Activated CD4-positive, alpha-beta T cell treated with anti-CD3 and anti-CD28 coated beads, Interleukin-2, amount 10 ng/mL, durations not matched to agents 24 days and 14 days (primary cell): ENCODE data around the gene ATXN7L3. TPM values are rescaled to one million over a fixed set of nuclear protein-coding genes. Genes with fewer than 3 reads are reported as not detected.

Experiments used
- DNase-seq: peaks from one replicate; pipeline ENCODE4 v3.0.0; 2022
- H3K27ac Mint-ChIP-seq: one replicate; pipeline ENCODE4 v1.8.0; 2022; ENCODE audit warnings: mild to moderate bottlenecking, mixed read lengths
- H3K27me3 Mint-ChIP-seq: one replicate; pipeline ENCODE4 v1.8.0; 2022; ENCODE audit warnings: mixed read lengths
- H3K36me3 Mint-ChIP-seq: one replicate; pipeline ENCODE4 v1.8.0; 2022; ENCODE audit warnings: low read depth, mild to moderate bottlenecking, mixed read lengths
- H3K4me1 Mint-ChIP-seq: one replicate; pipeline ENCODE4 v1.8.0; 2021; ENCODE audit warnings: mixed read lengths
- H3K4me3 Mint-ChIP-seq: one replicate; pipeline ENCODE4 v1.8.0; 2022; ENCODE audit warnings: mild to moderate bottlenecking, moderate library complexity, mixed read lengths
- H3K9me3 Mint-ChIP-seq: one replicate; pipeline ENCODE4 v1.8.0; 2021; ENCODE audit warnings: mixed read lengths
- intact Hi-C: fragments of 100-400 bp; cut with micrococcal nuclease; formaldehyde crosslinking; loops from one replicate; pipeline ENCODE4 v1.15.1; 2023
- total RNA-seq: library from RNA; stranded (reverse); gene quantifications from 2 replicates; pipeline ENCODE4 v1.2.3, GENCODE V29; 2022

The ATXN7L3 gene
- total RNA-seq, 1 donor from 2014 or later, result 105 TPM

DNA sequence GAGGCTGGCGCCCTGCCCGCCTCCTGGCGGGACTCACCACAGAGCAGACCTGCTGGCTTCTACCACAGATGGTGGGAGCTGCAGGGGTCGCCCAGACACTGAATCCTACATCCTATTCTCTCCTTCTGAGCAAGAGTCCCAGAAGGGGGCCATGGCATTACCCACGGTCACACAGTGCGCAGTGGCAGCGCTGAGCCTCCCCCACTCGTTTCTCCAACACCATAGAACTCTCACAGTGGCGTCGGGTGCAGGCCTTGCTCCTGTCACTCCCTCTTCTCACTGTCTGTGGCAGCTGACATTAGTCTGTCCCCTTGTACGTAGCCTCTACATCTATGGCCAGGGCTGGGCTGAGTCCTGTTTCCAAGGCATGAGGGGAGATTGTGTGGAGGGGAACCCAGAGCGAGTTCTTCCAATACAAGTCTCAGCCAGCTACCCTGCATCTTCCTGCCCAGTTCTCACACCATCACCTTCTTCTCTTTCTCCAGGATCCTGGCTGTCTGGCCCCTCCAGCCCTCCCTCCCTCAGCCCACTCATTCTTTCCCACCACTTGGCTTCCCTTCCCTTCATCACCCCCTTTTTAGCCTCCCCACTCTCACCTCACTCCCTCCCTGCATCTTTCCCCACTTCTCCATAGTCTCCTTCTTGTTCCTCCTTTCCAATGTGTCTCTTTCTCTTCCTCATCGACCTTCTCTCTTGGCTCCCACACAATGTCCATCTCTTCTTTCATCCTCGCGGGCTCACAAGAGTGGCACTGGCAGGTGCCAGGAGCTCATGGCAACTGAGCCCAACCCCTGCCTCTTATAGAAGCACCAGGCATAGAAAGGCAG lies 13.9 kb upstream of the ATXN7L3 start:
- peak overlapping the region; percentile 5 for H3K4me3 Mint-ChIP-seq
- no peak for DNase-seq
- H3K4me1 Mint-ChIP-seq, result peaks cover 53% of the 10 kb centered on the region
- H3K27ac Mint-ChIP-seq, result peak overlapping the region; percentile 30
- no peaks in the 10 kb centered on the region for H3K9me3 Mint-ChIP-seq
- H3K27me3 Mint-ChIP-seq, result no peaks in the 10 kb centered on the region
- peaks cover 77% of the 10 kb centered on the region for H3K36me3 Mint-ChIP-seq
- intact Hi-C loops, result loop anchor here (10.0 kb wide), 1 partner anchor 291 kb away; the partner anchor contains the start of gene GPATCH8

GRCh38 chr17:44212507-44213402 lies 13.1 kb upstream of the ATXN7L3 start:
- H3K4me3 Mint-ChIP-seq, result no peak overlapping the region
- no peak for DNase-seq
- intact Hi-C loops, result loop anchor here (10.0 kb wide), 1 partner anchor 292 kb away; the partner anchor contains the start of gene GPATCH8
- peaks cover 58% of the 10 kb centered on the region for H3K4me1 Mint-ChIP-seq
- no peaks in the 10 kb centered on the region for H3K9me3 Mint-ChIP-seq
- H3K36me3 Mint-ChIP-seq, result peaks cover 79% of the 10 kb centered on the region
- H3K27ac Mint-ChIP-seq, result peak overlapping the region; percentile 37
- H3K27me3 Mint-ChIP-seq, result no peaks in the 10 kb centered on the region

- H3K27me3 Mint-ChIP-seq, result no peaks in the 10 kb centered on the region
- H3K36me3 Mint-ChIP-seq, result peaks cover 76% of the 10 kb centered on the region
- H3K9me3 Mint-ChIP-seq, result no peaks in the 10 kb centered on the region
- DNase-seq, result no peak
- peak overlapping the region; percentile 66 for H3K27ac Mint-ChIP-seq
- intact Hi-C loops, result loop anchor here (10.0 kb wide), 1 partner anchor 293 kb away; the partner anchor contains the start of gene GPATCH8
- H3K4me1 Mint-ChIP-seq, result peaks cover 51% of the 10 kb centered on the region
- peak overlapping the region; percentile 21 for H3K4me3 Mint-ChIP-seq
Observed at GRCh38 chr17:44211281-44212265, 11.9 kb upstream of the ATXN7L3 start.

DNA sequence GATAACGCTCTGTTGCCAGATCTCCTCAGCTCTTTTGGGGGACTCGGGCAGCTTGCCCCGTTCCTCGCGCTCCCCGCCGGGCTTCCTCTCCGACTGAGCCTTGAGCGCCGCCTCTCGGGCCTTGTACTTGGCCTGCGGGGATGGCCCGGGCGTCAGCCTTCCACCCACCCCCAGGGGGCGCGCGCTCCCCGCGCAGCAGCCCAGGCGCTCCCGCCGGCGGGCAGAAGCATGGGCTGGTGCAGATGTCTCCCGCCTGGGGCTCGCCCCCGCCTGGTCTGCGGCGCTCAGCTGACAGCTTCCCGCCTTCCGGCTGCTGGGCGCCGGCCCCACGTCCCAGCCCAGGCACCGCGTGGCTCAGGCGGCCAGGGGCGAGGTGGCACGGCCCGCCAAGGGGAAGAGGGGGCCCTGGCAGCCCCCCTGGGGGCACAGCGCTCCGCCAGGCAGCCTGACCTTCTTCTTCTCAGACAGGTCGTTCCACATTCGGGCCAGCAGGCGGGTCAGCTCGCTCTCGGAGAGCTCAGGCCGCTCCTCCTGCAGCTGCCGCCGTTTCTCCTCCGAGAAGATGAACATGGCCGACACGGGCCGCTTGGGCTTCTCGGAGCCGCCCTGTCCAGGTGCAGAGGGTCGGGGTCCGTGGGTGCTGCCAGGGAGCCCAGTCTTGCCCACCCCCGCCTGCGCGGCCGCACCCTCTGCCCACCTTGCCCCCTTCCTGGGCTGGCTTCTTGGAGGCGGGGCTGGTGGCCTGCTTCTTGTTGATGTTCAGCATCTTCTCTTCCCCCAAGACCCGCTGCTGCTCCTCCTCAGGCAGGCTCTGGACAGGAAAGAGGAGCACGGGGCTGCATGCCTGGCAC lies 10.9 kb upstream of the ATXN7L3 start:
- intact Hi-C loops, result loop anchor here (1.0 to 10.0 kb wide), 4 partner anchors 8 to 294 kb away; partner anchors contain the start of gene GPATCH8
- Mint-ChIP-seq H3K4me1 (peaks cover 42% of the 10 kb centered on the region), H3K9me3 (no peaks in the 10 kb centered on the region), H3K4me3 (peak overlapping the region; percentile 85), H3K27ac (peak overlapping the region; percentile 87), H3K36me3 (peaks cover 74% of the 10 kb centered on the region), H3K27me3 (no peaks in the 10 kb centered on the region)
- DNase-seq, result peak; percentile 97

GRCh38 chr17:44209786-44210341 lies 10.2 kb upstream of the ATXN7L3 start:
- Mint-ChIP-seq H3K27me3 (no peaks in the 10 kb centered on the region), H3K27ac (peak overlapping the region; percentile 87), H3K4me3 (peak overlapping the region; percentile 85), H3K9me3 (no peaks in the 10 kb centered on the region), H3K36me3 (peaks cover 69% of the 10 kb centered on the region), H3K4me1 (peaks cover 36% of the 10 kb centered on the region)
- peak; percentile 75 for DNase-seq
- intact Hi-C loops, result loop anchor here (1.0 to 10.0 kb wide), 4 partner anchors 8 to 295 kb away; partner anchors contain the start of gene GPATCH8

DNA sequence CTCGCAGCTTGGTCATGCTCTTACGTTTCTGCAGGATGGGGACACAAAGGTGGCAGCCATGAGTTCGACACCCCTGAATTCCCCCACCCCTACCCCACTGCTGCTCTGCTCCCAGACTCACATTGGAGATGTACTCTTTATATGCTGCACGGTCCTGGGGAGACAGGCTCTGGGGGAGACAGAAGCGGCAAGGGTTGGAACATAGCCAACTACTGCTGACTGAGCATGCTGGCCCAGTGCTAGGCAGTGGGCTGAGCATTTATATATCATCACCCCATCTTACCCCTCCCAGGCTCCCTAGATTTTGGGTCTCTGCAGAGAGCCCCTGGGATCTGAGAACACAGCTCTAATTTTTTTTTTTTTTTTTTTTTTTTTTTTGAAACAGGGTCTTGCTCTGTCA lies 8.1 kb upstream of the ATXN7L3 start:
- no peak overlapping the region for H3K4me3 Mint-ChIP-seq
- H3K27ac Mint-ChIP-seq, result no peak overlapping the region
- H3K4me1 Mint-ChIP-seq, result peaks cover 42% of the 10 kb centered on the region
- peaks cover 48% of the 10 kb centered on the region for H3K36me3 Mint-ChIP-seq
- H3K9me3 Mint-ChIP-seq, result no peaks in the 10 kb centered on the region
- intact Hi-C loops, result no loop called here
- no peak for DNase-seq
- no peaks in the 10 kb centered on the region for H3K27me3 Mint-ChIP-seq

GRCh38 chr17:44207319-44207718 lies 7.6 kb upstream of the ATXN7L3 start:
- DNase-seq, result no peak
- Mint-ChIP-seq H3K9me3 (no peaks in the 10 kb centered on the region), H3K27ac (peak overlapping the region; percentile 37), H3K4me1 (peaks cover 45% of the 10 kb centered on the region), H3K27me3 (no peaks in the 10 kb centered on the region), H3K36me3 (peaks cover 46% of the 10 kb centered on the region), H3K4me3 (no peak overlapping the region)
- intact Hi-C loops, result no loop called here

GRCh38 chr17:44206825-44207155 lies 7.1 kb upstream of the ATXN7L3 start:
- intact Hi-C loops, result no loop called here
- Mint-ChIP-seq H3K27me3 (no peaks in the 10 kb centered on the region), H3K4me1 (peaks cover 47% of the 10 kb centered on the region), H3K4me3 (no peak overlapping the region), H3K9me3 (no peaks in the 10 kb centered on the region), H3K27ac (no peak overlapping the region), H3K36me3 (peaks cover 43% of the 10 kb centered on the region)
- DNase-seq, result no peak

DNA sequence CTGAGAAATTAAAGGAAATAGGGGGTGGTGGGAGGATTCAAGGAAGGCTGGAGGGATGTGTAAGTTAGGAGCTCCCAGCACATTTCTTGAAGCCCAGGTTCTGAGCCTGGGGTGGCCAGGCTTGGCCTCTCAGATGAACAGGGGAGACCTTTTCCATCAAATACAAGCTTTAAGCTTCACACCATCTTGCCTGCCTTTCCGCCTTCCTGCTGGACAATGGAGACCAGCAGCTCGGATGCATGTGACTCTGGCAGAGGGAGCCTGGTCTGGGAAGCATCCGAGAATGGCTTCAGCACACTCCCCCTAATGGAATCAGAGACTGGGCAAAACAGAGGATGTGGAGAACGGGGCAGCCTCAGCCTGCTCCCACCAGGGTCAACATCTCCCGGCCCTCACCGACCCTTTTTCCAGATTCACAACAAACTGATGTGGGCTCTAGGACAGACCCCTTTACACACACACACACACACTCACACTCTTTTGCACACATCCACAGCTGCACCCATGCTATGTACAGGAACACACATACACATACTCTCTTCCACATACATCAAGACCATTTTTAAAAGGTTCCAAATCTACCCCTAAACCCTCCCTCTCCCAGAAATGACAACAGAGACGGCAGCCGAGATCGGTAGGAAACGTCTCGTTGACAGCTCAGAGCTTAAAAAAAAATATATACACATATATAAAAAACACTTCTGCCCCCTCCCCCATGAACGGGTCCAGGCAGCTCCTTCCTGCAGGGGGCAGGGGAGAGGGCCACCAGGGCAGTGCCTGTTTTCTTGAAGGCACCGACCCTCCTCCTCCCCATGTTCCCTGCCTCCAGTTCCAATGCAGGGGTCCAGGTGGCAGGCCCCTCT lies 6.5 kb upstream of the ATXN7L3 start:
- Mint-ChIP-seq H3K27ac (peak overlapping the region; percentile 26), H3K27me3 (no peaks in the 10 kb centered on the region), H3K4me1 (peaks cover 49% of the 10 kb centered on the region), H3K36me3 (peaks cover 39% of the 10 kb centered on the region), H3K9me3 (no peaks in the 10 kb centered on the region), H3K4me3 (no peak overlapping the region)
- no peak for DNase-seq
- intact Hi-C loops, result no loop called here

GRCh38 chr17:44204441-44204882 lies 4.8 kb upstream of the ATXN7L3 start:
- intact Hi-C loops, result no loop called here
- peaks cover 45% of the 10 kb centered on the region for H3K4me1 Mint-ChIP-seq

DNA sequence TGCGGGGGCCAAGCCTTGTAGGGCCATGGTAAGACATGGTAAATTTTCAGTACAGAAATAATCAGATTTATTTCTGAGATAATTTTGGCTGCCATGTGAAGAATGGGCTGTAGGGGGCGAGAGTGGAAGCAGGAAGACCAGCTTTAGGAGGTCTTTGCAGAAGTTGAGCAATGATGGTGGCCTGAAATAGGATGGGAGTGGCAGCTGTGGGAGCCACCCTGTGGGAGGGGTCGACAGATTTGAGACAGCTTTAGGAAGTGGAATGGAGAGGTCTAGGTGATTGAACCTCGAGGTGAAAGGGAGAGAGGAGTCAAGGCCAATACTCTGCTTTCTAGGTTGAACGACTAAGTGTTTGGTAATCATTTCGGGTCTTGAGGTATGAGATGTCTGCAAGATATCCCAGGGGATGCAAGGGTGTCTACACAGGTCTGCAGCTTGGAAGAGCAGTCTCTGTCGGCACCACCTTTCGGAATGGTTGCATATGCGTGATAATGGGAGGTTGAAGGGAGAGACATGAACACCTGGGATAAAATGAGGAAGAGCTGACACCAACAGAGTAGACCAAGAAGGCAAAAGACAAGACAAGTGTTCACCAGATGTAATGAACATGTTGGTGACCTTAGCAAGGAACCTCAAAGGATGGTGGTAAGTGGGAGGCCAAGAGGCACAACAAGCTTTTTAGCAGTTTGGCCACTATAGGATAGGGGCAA lies 4.2 kb upstream of the ATXN7L3 start:
- intact Hi-C loops, result no loop called here
- peaks cover 26% of the 10 kb centered on the region for H3K36me3 Mint-ChIP-seq
- peak overlapping the region; percentile 73 for H3K27ac Mint-ChIP-seq
- no peaks in the 10 kb centered on the region for H3K9me3 Mint-ChIP-seq
- peak; percentile 87 for DNase-seq
- peaks cover 42% of the 10 kb centered on the region for H3K4me1 Mint-ChIP-seq
- H3K27me3 Mint-ChIP-seq, result no peaks in the 10 kb centered on the region
- H3K4me3 Mint-ChIP-seq, result peak overlapping the region; percentile 11

More at GRCh38 chr17:44204441-44204882, 4.8 kb upstream of the ATXN7L3 start:
- no peak overlapping the region for H3K4me3 Mint-ChIP-seq
- peaks cover 30% of the 10 kb centered on the region for H3K36me3 Mint-ChIP-seq
- no peak for DNase-seq
- no peaks in the 10 kb centered on the region for H3K27me3 Mint-ChIP-seq
- no peaks in the 10 kb centered on the region for H3K9me3 Mint-ChIP-seq
- no peak overlapping the region for H3K27ac Mint-ChIP-seq
